T-cell (primary cell): Measurements from ENCODE around the gene MIER2. TPM values are rescaled to one million over a fixed set of nuclear protein-coding genes. Genes with fewer than 3 reads are reported as not detected.
A peak's percentile ranks its signal among the peaks of the same experiment; 100 is the strongest.

Experiments
- ATAC-seq, 4 experiments: fragments of 200-7000 bp in 3 of 4; fragments of 150-1000 bp in 1 of 4; cut with Tn5 transposase; replicated peaks in 1 of 4; 1 replicate in 3 of 4; 2 replicates in 1 of 4; pipeline ENCODE4 v1.10.0; 2021; ENCODE audit warnings: moderate library complexity in 3 of 4, mild to moderate bottlenecking in 2 of 4, moderate number of reproducible peaks in 1 of 4
- CTCF ChIA-PET, 2 donors: fragments of 300-600 bp; sonication (Branson Sonifier 250); formaldehyde crosslinking; loops; one replicate each; lab custom pipeline; 2022; ENCODE audit warnings: antibody characterized with exemption in 2 of 2; lab: Charles Lee
- POLR2A ChIA-PET, 2 donors: fragments of 300-600 bp; sonication (Branson Sonifier 250); formaldehyde crosslinking; loops; one replicate each; lab custom pipeline; 2022; ENCODE audit warnings: antibody characterized with exemption in 2 of 2; lab: Charles Lee
- DNase-seq, 35 experiments: peaks; one replicate each; pipeline versions ENCODE4 v3.0.0 to v3.0.0-alpha.2; 2013 to 2023
- H3K27ac ChIP-seq: one replicate; pipeline ENCODE4 v1.5.1; 2013; ENCODE audit warnings: low read length
- H3K27me3 ChIP-seq, 2 experiments: replicated peaks in 1 of 2; 1 replicate in 1 of 2; 2 replicates in 1 of 2; pipeline versions ENCODE4 v1.6.1 to v1.7.0; 2013; ENCODE audit warnings: low read length in 1 of 2, mixed read lengths in 1 of 2; ENCODE audit not compliant: control insufficient read depth in 2 of 2, insufficient read depth in 2 of 2; ENCODE audit errors: extremely low read depth in 1 of 2
- H3K36me3 ChIP-seq, 2 donors: 1 replicate in 1 of 2; 2 replicates in 1 of 2; pipeline versions ENCODE4 v1.6.1 to v1.7.0; 2013; ENCODE audit warnings: low read length in 1 of 2; ENCODE audit not compliant: control insufficient read depth in 2 of 2, insufficient read depth in 1 of 2; ENCODE audit errors: extremely low read depth in 1 of 2
- H3K4me1 ChIP-seq, 2 experiments: 1 replicate in 1 of 2; 2 replicates in 1 of 2; pipeline versions ENCODE4 v1.6.1 to v1.7.0; 2013; ENCODE audit warnings: low read length in 2 of 2, mixed read lengths in 1 of 2; ENCODE audit not compliant: insufficient read depth in 2 of 2, control insufficient read depth in 1 of 2; ENCODE audit errors: extremely low read depth in 1 of 2
- H3K4me3 ChIP-seq, 2 donors: 1 replicate in 1 of 2; 2 replicates in 1 of 2; pipeline versions ENCODE4 v1.5.1 to v1.7.0; 2013; ENCODE audit warnings: mild to moderate bottlenecking in 2 of 2, low read length in 1 of 2, moderate library complexity in 1 of 2; ENCODE audit not compliant: control insufficient read depth in 1 of 2; ENCODE audit errors: extremely low read depth in 1 of 2
- H3K9me3 ChIP-seq: 2 replicates; pipeline ENCODE4 v1.7.0; 2013
- H3K27ac Mint-ChIP-seq, 2 donors: one replicate each; pipeline ENCODE4 v1.8.0; 2020 to 2021; ENCODE audit warnings: mild to moderate bottlenecking in 2 of 2, mixed read lengths in 2 of 2
- H3K27me3 Mint-ChIP-seq, 2 donors: one replicate each; pipeline ENCODE4 v1.8.0; 2021 to 2022; ENCODE audit warnings: mixed read lengths in 2 of 2
- H3K36me3 Mint-ChIP-seq: one replicate; pipeline ENCODE4 v1.8.0; 2021; ENCODE audit warnings: mixed read lengths
- H3K4me1 Mint-ChIP-seq, 3 donors: one replicate each; pipeline ENCODE4 v1.8.0; 2020 to 2022; ENCODE audit warnings: mixed read lengths in 3 of 3, mild to moderate bottlenecking in 1 of 3
- H3K4me3 Mint-ChIP-seq, 3 donors: one replicate each; pipeline ENCODE4 v1.8.0; 2020 to 2022; ENCODE audit warnings: mild to moderate bottlenecking in 3 of 3, mixed read lengths in 3 of 3, moderate library complexity in 3 of 3
- H3K9me3 Mint-ChIP-seq, 3 donors: one replicate each; pipeline ENCODE4 v1.8.0; 2020 to 2022; ENCODE audit warnings: mixed read lengths in 3 of 3
- WGBS: methylation state at CpG from one replicate; pipeline ENCODE4 v1.1.5; 2013; ENCODE audit warnings: missing lambda C conversion rate; ENCODE audit not compliant: insufficient coverage; 5-methylcytosine and 5-hydroxymethylcytosine counted together
- total RNA-seq, 35 experiments: library from RNA in 6 of 35; stranded (reverse) in 6 of 35; fragments of 120-200 nt in 1 of 35; gene quantifications; one replicate each; pipeline versions ENCODE4 v1.2.1 to v1.2.4 and lab custom pipeline; 2013 to 2026

Gene MIER2
- total RNA-seq, 5 donors from 2014 or later (not counting 1 experiment from before 2014, with no cell fraction given), result 13.1 to 23.2 (median 18.0) TPM

DNA sequence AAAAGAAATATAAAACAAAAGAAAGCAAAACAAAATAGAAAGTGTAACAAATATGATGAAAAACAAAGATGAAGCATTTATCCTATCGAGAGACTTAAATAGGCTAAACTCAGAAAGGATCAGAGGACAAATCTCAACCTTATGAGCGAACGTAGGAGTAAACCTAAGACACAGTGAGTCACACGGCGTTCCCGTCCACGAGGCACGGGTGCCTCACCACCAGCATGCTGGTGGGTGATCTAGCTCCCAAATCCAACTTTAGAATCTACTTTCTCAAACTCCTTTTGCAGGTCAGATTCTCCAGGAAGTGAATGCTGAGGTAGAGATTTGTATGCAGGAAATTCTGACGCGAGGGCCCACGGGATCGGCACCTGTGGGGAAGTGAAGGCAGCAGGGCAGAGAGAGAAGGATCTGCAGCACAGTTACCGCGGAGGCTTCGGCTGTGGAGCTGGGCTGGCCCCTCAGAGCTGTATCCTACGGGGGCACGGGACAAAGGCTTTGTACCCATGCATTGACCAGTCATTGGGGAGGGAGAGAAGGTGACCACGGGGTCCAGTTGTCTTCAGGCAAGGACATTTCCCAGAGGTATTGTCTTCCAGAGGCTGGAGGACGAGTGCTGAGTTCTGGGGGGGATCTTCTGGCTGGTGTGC is 7.5 kb upstream of the MIER2 start:
- ChIA-PET CTCF (interaction anchor here in 1 of 2 donors (0.7 kb wide), 1 partner anchor 120 kb away, joined by 3 read pairs; no protein-coding TSS in a partner anchor), POLR2A (no interaction called here)
- peaks cover 0 to 6% of the 10 kb centered on the region in 2 experiments for H3K27me3 ChIP-seq
- no peak for ATAC-seq
- H3K4me3 ChIP-seq, result no peak overlapping the region
- no peak overlapping the region for H3K27ac ChIP-seq
- Mint-ChIP-seq H3K9me3 (peaks cover 3 to 13% (median 10%) of the 10 kb centered on the region in 3 donors), H3K36me3 (no peaks in the 10 kb centered on the region), H3K27ac (no peak overlapping the region), H3K4me1 (peaks cover 0 to 5% (median 0%) of the 10 kb centered on the region in 3 donors), H3K4me3 (no peak overlapping the region), H3K27me3 (no peaks in the 10 kb centered on the region)
- no peak for DNase-seq
- H3K36me3 ChIP-seq, result no peaks in the 10 kb centered on the region
- no peaks in the 10 kb centered on the region for H3K4me1 ChIP-seq
- peaks cover 2% of the 10 kb centered on the region for H3K9me3 ChIP-seq
- 65% methylated on average over 12 of the region's 19 CpGs for WGBS

DNA sequence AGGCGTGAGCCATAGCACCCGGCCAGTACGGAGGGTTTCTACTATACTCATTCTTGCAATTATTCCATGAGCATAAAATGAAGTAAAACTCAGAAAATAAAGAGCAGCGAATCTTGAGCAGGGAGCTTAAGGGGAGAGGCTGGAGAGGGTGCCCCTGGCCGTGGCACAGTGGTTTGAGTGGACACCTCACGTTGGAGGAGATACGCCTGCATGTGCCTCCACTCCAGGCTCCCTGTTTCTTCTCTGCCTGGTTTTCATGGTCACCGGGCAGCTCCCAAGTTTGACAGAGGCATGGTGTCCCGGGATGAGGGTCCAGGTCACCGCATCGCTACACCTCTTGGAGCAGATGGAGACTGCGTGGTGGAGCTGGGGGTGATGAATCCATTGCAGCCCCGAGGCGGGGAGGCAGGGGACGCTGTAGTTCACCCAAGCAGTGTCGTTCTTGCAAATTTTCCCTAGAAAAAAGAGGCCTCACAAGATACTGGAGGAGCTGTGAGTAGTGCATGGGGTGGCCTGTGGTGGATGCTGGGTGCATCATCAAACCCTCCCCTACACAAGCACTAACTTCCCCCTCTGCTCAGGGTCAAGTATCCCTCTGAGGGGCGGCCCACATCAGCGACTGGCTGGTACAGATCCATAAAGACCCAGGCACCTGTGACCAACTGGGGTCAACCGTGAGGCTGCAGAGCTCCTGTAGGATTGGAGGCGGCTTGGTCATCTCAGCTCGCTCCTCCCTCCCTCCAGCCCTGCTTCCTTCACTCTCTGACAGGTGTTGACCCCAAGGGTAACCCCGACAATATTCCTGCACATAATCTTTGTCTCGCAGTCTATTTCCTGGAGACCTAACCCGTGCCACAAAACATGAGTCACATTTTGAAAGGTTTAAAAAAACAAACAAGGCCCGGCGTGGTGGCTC is 3.6 kb upstream of the MIER2 start:
- CTCF ChIA-PET, result no interaction called here
- POLR2A ChIA-PET, result no interaction called here
- ATAC-seq, result no peak
- H3K9me3 ChIP-seq, result no peaks in the 10 kb centered on the region
- no peak overlapping the region for H3K27ac ChIP-seq
- Mint-ChIP-seq H3K9me3 (peaks cover 0 to 5% (median 2%) of the 10 kb centered on the region in 3 donors), H3K4me3 (no peak overlapping the region), H3K27me3 (peaks cover 0 to 4% of the 10 kb centered on the region in 2 donors), H3K4me1 (peaks cover 15 to 20% (median 16%) of the 10 kb centered on the region in 3 donors), H3K36me3 (no peaks in the 10 kb centered on the region), H3K27ac (no peak overlapping the region)
- peaks cover 0 to 14% of the 10 kb centered on the region in 2 experiments for H3K27me3 ChIP-seq
- 64% methylated on average over 17 of the region's 26 CpGs for WGBS
- DNase-seq, result no peak
- no peak overlapping the region for H3K4me3 ChIP-seq
- no peaks in the 10 kb centered on the region for H3K36me3 ChIP-seq
- peaks cover 5 to 15% of the 10 kb centered on the region in 2 experiments for H3K4me1 ChIP-seq

DNA sequence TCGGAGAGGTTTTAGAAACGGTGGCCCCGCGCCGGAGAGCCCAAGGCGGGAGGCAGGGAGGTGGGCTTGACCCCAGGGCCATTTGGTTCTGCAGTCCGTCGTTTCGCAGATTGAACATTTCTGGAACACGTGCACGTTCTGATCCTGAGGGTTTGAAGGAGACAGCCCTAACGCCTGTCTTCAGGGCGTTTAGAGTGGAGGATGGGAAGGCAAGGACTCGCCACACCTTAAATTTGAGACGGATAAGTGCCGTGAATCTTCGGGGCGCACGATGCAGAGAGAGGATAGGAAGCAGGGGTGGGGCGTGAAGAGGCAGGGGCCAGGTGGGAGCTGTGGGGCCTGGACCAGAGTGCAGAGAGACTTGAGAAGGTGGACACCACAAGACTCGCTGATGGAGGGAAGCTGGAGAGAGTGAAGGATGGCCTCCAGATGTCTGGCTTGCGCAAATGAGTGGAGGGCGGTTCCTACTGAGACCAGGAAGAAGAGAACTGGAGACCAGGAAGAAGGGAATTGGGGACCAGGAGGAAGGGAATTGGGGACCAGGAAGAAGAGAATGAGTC is 804 bp upstream of the MIER2 start:
- Mint-ChIP-seq H3K4me3 (peak overlapping the region; percentile 81 to 88 (median 84)), H3K27me3 (peaks cover 0 to 4% of the 10 kb centered on the region in 2 donors), H3K9me3 (no peaks in the 10 kb centered on the region), H3K4me1 (peaks cover 42 to 44% (median 42%) of the 10 kb centered on the region in 3 donors), H3K27ac (peak overlapping the region in 1 of 2 donors; percentile 6), H3K36me3 (peaks cover 2% of the 10 kb centered on the region)
- Histone ChIP-seq H3K27ac (no peak overlapping the region), H3K4me3 (peak overlapping the region; percentile 54 to 67), H3K9me3 (no peaks in the 10 kb centered on the region), H3K4me1 (peaks cover 8 to 38% of the 10 kb centered on the region in 2 experiments), H3K36me3 (peaks cover 0 to 2% of the 10 kb centered on the region in 2 donors), H3K27me3 (peaks cover 0 to 14% of the 10 kb centered on the region in 2 experiments)
- DNase-seq (no peak), ATAC-seq (no peak)
- ChIA-PET CTCF (no interaction called here), POLR2A (no interaction called here)
- WGBS, result 70% methylated on average over 23 of the region's 23 CpGs

DNA sequence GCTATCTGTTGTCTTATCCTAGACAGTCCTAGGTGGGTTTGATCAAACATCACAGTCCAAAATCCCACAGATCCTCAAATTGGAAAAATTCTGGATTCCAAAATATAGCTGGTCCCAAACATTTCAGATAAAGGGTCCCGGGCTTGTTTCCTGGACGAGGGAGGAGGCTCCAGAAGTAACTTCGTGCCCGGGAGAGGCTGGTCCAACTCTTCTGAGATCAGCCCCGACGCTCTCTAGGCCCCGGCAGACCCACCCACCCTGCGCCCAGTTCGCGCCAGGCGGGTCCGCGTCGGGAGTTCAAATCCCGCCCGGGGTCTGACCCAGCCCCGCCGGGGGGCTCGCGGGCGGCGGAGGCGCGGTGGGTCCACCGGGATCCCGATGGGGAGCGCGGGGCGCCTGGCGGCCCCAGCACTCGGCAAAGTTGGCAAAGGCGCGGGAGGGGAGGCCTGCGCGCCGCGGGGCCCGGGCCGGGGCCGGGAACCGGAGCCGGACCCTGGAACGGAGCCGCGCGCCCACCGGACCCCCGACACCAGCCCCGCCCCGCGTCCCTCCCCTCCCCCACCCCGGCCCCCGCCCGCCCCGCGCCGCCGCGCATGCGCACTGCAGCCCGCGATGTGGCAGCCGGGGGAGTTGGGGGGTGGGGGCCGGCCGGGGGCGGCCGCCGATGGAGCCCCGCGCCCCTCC is 513 bp downstream of the MIER2 start:
- peak overlapping the region; percentile 34 for H3K27ac ChIP-seq
- Mint-ChIP-seq H3K36me3 (peaks cover 11% of the 10 kb centered on the region), H3K4me1 (peaks cover 55 to 57% (median 55%) of the 10 kb centered on the region in 3 donors), H3K4me3 (peak overlapping the region; percentile 76 to 88 (median 81)), H3K9me3 (no peaks in the 10 kb centered on the region), H3K27ac (peak overlapping the region; percentile 58 to 74), H3K27me3 (peaks cover 0 to 4% of the 10 kb centered on the region in 2 donors)
- peak overlapping the region; percentile 56 to 63 for H3K4me3 ChIP-seq
- ChIA-PET CTCF (no interaction called here), POLR2A (no interaction called here)
- H3K9me3 ChIP-seq, result no peaks in the 10 kb centered on the region
- peaks cover 0 to 14% of the 10 kb centered on the region in 2 experiments for H3K27me3 ChIP-seq
- ATAC-seq (peak; percentile 60 to 69 (median 62)), DNase-seq (peak in 15 of 35 experiments; percentile 7 to 61 (median 22))
- H3K36me3 ChIP-seq, result peaks cover 0 to 2% of the 10 kb centered on the region in 2 donors
- H3K4me1 ChIP-seq, result peaks cover 8 to 38% of the 10 kb centered on the region in 2 experiments
- WGBS, result under 1% methylated on average over 28 of the region's 70 CpGs

DNA sequence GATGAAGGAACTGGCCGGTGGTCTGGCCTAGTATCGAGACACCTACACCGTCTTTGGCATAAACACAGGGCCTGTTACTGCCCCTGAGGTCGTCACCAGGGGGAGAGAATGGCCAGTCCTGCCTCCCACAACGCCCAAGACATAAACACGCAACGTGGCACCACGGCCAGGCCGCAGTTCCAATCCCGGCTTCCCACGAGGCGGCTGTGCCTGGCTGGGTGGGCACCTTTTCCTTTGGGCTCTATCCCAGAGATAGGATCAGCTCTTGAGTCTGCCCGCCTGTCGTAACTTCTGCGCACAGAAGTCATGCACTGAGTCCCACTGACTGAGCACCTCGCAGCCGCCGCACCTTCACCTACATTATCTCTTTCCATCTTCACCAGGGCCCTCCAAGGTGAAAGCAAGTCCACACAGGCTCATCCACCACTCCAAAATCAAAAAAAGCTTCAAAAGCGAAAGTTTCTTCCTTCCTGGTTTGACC is 1.1 kb downstream of the MIER2 start:
- ChIA-PET CTCF (no interaction called here), POLR2A (no interaction called here)
- peak overlapping the region; percentile 34 for H3K27ac ChIP-seq
- peaks cover 0 to 2% of the 10 kb centered on the region in 2 donors for H3K36me3 ChIP-seq
- H3K4me3 ChIP-seq, result peak overlapping the region; percentile 56 to 63
- peaks cover 8 to 38% of the 10 kb centered on the region in 2 experiments for H3K4me1 ChIP-seq
- Mint-ChIP-seq H3K27ac (peak overlapping the region; percentile 58 to 74), H3K4me1 (peaks cover 60 to 61% (median 61%) of the 10 kb centered on the region in 3 donors), H3K36me3 (peaks cover 14% of the 10 kb centered on the region), H3K9me3 (no peaks in the 10 kb centered on the region), H3K4me3 (peak overlapping the region; percentile 76 to 83 (median 81)), H3K27me3 (peaks cover 0 to 4% of the 10 kb centered on the region in 2 donors)
- DNase-seq (peak in 1 of 35 experiments; percentile 26), ATAC-seq (no peak)
- peaks cover 0 to 14% of the 10 kb centered on the region in 2 experiments for H3K27me3 ChIP-seq
- no peaks in the 10 kb centered on the region for H3K9me3 ChIP-seq
- WGBS, result 80% methylated on average over 18 of the region's 19 CpGs
